SU-DHL-6 (cell line): ENCODE measurements around the gene MAP7.

Experiments
- CTCF ChIP-seq: fragments of 200-600 bp; sonication (generic); IDR thresholded peaks from one replicate; pipeline ENCODE4 v1.5.1; 2017; ENCODE audit warnings: antibody characterized with exemption, mild to moderate bottlenecking, low read length, moderate library complexity; ENCODE audit not compliant: insufficient read depth, poor library complexity, severe bottlenecking
- EZH2phosphoT487 ChIP-seq: fragments of 200-600 bp; sonication (generic), shearing (Covaris generic); conservative IDR thresholded peaks from 2 replicates; pipeline ENCODE4 v1.6.1; 2018; ENCODE audit warnings: mild to moderate bottlenecking, antibody characterized with exemption, low read length, moderate library complexity, mixed read lengths

GRCh38 chr6:136591617-136592016, 41.4 kb upstream of the MAP7 start:
- TF ChIP-seq CTCF: no peak
- TF ChIP-seq EZH2phosphoT487: no peak
